Measurements from ENCODE around the gene LPIN3.

- no peak for TF ChIP-seq POLR2A (IDR thresholded peaks at IDR 0.05)
- TF ChIP-seq, protein P1, sequence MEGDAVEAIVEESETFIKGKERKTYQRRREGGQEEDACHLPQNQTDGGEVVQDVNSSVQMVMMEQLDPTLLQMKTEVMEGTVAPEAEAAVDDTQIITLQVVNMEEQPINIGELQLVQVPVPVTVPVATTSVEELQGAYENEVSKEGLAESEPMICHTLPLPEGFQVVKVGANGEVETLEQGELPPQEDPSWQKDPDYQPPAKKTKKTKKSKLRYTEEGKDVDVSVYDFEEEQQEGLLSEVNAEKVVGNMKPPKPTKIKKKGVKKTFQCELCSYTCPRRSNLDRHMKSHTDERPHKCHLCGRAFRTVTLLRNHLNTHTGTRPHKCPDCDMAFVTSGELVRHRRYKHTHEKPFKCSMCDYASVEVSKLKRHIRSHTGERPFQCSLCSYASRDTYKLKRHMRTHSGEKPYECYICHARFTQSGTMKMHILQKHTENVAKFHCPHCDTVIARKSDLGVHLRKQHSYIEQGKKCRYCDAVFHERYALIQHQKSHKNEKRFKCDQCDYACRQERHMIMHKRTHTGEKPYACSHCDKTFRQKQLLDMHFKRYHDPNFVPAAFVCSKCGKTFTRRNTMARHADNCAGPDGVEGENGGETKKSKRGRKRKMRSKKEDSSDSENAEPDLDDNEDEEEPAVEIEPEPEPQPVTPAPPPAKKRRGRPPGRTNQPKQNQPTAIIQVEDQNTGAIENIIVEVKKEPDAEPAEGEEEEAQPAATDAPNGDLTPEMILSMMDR (IDR thresholded peaks at IDR 0.05): no peak
Observed at GRCh38 chr20:41373931-41374920, 33.6 kb downstream of the LPIN3 start.

Data from Peyer's patch (tissue), 4 donors.